HT-29 (cell line): Measurements from ENCODE around the gene ELAVL3. TPM values are rescaled to one million over a fixed set of nuclear protein-coding genes. Genes with fewer than 3 reads are reported as not detected.

Source experiments
- DNase-seq: peaks from one replicate; pipeline ENCODE4 v3.0.0-alpha.2; 2015; ENCODE audit warnings: low spot score
- total RNA-seq: library from RNA; depleted of rRNA; stranded (reverse); fragments of >200 nt; shearing (Covaris generic); gene quantifications from 2 replicates; pipeline ENCODE4 v1.2.3, GENCODE V29; 2014; rRNA removed

ELAVL3 gene
- total RNA-seq: not detected in 2 replicates

DNA sequence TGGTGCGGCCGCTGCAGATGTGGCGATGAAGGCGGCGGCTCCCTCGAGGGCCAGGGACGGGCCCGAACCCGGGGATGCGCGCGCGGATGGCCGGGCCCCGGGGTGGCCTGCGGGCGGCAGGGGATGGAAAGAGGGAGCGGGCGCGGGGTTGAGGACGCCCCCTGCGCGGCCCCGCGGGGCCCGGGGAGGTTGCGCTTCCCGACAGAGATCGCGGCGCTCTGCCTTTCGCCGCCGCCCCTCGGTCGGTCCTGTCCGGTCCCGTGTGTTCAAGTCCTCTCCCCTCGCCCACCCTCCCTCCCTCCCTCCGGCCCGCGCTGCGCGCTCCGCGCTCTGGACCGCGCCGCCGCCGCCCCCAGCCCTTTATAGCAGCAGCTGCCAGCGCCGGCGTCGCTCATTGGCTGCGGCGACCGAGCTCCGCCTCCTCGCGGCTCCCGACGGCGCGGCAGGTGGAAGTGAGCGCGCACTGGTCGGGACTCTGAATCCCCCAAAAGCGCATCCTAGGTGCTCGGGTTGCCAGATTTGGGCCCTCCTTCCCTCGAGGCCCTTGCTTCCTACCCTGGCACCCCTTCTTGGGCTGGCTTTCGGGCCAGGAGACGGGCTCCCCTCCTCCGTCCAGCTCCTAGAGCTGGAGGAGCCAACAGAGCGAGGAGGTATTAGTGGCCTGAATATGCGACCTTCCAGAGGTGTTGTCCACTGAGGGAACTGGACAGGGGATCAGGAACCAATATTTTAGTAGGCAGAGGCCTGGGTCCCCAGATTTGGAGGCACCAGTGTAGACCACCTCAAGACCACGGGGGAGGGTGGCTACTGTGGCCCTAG is at the start of gene ELAVL3:
Gene ELAVL3 (minus strand): TSS at position 332 of the 819 bp plus-strand sequence. CDS start 438 bp downstream, outside the sequence.
- DNase-seq: no peak

- DNase-seq: peak; percentile 72
Measured at GRCh38 chr19:11530432-11530831, 49.6 kb upstream of the ELAVL3 start.

DNA sequence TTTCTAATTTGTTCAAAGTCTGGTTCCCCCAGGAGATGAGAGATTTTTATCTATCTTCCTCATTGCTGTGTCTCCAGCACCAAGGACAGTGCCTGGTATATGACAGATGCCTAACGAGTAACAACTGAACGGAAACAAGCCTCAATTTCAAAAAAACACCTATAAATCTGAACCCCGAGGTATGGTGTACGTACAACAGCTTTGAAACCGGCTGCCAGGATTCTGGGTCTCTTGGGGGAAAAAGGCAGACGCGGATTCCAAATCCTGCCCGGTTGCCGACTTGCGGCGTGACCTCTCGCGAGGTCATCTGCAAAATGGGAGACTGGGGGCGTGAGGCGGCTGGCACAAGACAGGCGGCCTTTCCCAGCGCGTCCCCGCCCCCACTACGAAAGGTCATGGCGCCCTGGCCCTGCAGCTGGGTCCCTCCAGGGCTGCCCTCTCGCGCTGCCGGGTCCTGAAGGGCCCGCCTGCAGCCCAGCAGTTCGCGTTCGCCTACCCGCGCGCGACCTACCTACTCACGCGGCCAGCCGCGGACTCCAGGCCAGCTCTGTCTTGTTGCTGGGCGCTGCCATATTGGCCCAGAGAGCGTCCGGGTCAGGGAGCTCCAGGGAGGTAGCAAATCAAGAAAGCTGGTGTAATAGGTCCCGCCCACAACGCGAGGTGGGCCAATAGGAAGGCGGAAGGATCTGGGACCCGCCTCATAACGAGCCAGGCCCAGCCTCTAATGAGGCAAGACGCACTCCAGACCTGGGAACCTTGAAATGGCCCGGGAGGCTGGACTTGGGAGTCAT is 47.9 kb upstream of the ELAVL3 start, which contains the start of gene ECSIT:
Gene ECSIT (minus strand): TSS at position 584 of the 791 bp plus-strand sequence. CDS start 9,964 bp downstream, outside the sequence.
- DNase-seq: peak; percentile 96

- DNase-seq: no peak
Measured at GRCh38 chr19:11519138-11519537, 38.3 kb upstream of the ELAVL3 start.

- DNase-seq: no peak
Measured at GRCh38 chr19:11513946-11514345, 33.1 kb upstream of the ELAVL3 start.

DNA sequence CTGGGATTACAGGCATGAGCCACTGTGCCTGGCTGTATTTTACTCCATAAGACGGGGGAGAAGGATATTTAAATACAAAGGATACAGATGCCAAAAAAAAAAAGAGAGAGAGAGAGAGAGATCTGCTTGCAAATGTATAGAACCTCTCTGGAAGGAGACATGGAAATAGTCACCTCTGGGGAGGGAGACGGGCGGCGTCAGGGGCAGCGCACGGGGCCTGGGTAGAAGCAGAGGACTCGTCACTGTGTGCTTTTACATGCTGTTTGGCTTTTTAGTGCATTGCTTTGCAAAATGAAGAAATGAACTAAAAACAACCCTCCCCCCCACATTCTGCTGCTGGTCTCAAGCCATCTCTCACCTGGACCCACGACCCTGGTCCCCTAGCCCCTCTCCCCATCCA is 29.6 kb upstream of the ELAVL3 start:
- no peak for DNase-seq

DNA sequence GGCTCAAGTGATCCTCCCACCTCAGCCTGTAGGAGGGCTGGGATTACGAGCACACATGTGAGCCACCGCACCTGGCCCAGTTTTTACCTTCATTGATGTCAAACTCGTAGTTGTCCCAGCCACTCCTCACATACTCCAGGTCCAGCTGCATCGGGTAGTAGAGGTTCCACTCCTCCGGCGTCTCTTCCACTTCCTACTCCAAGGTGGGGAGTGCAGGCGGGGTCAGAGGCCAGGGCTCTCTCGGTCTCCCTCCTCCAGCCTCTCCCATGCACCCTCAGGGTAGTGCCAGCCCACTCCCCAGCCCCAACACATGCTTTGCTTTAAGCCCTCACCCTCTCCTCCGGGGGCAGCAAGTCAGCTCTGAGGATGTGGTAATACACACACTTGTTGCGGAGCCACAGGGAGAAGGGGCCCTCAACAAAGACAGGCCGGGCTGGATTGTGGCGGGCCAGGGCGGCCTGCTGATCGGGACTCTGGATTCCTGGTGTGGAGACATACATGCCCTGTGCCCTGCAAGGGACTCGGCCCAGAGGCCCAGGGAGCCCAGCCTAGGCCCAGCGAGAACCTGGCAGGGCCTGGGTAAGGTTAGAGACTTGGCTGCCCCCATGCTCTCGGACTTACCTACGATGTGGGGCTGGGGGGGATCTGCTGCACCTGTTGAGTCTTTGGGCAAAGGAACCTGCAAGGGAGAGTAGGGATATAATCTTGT is 26.7 kb upstream of the ELAVL3 start:
- DNase-seq: no peak

DNA sequence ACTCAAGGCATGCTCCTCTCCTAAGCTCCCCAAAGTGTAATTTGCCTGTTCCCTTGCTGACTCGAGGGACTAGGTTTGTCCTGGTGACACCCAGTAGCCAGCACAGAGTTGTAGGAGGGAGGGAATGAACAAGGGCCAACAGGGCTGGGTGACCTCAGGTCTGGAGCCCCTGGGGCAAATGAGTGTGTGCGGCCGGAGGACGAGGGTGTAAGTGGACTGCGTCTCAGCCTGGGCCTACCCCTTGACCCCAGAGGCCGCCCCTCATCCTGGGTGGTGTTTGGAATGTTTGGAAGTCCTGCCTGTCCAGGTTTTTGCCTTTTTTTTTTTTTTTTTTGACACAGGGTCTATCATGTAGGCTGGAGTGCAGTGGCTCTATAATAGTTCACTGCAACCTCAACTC is 26.1 kb upstream of the ELAVL3 start:
- DNase-seq: no peak

GRCh38 chr19:11506101-11506555 is 25.3 kb upstream of the ELAVL3 start:
- DNase-seq: no peak

- peak; percentile 90 for DNase-seq
Measured at GRCh38 chr19:11505504-11506100, 24.8 kb upstream of the ELAVL3 start, which contains the start of gene ZNF653. Gene ZNF653, minus strand, starts transcription at chr19:11505839. Its CDS starts 53 bp downstream, at chr19:11505786.

- DNase-seq: peak; percentile 91
Measured at GRCh38 chr19:11505032-11505503, 24.2 kb upstream of the ELAVL3 start.

- no peak for DNase-seq
Measured at GRCh38 chr19:11504502-11505031, 23.7 kb upstream of the ELAVL3 start.

GRCh38 chr19:11499890-11500420 is 19.1 kb upstream of the ELAVL3 start:
- DNase-seq: no peak

- no peak for DNase-seq
Measured at GRCh38 chr19:11499220-11499726, 18.4 kb upstream of the ELAVL3 start.

- DNase-seq: peak; percentile 53
Measured at GRCh38 chr19:11496391-11497163, 15.7 kb upstream of the ELAVL3 start.

- DNase-seq: no peak
Measured at GRCh38 chr19:11495885-11496284, 15.0 kb upstream of the ELAVL3 start.

DNA sequence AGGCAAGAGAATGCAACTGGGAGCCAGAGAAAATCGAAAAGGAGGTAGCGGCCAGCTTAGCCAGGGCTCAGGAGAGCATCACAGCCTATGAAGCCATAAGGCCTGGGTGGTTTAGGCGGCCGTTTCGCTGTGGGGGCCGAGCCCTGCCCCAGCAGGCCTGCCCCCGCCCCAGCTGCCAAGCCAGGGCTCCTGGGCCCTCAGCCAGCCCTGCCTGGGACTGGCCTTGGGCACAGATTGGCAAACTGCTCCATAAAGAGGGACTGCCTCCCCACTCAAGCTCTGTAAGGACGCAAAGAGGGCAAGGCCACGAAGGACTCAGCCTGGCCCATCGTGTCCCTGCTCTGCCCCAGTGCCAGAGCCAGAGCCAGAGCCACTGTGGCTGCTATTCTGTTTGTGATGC is 14.6 kb upstream of the ELAVL3 start:
- no peak for DNase-seq

DNA sequence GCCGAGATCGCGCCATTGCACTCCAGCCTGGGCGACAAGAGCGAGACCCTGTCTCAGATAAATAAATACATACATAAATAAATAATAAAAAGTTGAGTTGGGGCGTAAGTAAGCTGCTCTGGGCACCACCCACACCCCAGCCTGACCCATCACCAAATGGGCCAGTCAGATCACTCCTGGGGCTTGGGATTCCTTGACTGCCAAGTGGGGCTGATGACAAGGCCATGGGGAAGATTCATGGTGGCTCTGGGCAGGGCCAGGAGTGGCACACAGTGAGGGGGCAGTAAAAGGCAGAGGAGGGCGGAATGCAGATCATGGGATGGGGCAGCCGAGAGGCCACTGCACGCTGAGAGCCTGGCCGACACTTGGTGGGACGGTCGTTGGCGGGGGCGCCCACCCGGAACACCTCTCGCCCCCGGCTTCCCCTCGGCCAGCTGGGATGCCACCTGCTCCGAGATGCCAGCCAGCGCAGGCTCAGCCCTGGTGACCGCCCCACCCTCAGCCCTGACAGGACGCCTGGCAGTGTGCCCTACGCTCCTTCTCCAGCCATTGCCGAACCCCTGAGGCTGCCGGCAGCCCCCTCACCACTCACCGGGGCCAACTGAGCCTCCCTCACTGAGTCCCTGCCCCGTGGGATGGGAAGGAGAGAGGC is 13.9 kb upstream of the ELAVL3 start:
- DNase-seq: no peak

DNA sequence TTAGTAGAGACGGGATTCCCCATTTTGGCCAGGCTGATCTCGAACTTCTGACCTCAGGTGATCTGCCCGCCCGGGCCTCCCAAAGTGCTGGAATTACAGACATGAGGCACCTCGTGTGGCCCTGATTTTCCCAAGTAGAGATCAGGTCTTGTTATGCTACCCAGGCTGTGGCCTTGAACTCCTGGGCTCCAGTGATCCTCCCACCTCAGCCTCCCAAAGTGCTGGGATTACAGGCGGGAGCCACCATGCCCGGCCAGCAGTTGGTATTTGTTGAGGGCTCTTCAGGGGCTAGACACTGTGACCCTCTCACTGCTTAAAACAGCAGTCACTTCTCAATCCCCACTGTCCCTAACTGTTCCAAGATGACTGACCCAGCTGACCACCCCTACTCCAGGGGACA is 8.5 kb upstream of the ELAVL3 start:
- no peak for DNase-seq
